Prostate gland (tissue), 2 donors: ENCODE data around the gene NAALADL2.

Experiments
- CTCF ChIP-seq, 4 experiments: fragments of 200-600 bp in 2 of 4; fragments of 450-650 bp in 2 of 4; sonication (generic) in 2 of 4; IDR thresholded peaks; 1 replicate in 3 of 4; 2 replicates in 1 of 4; pipeline ENCODE4 v1.5.1; 2016 to 2019; ENCODE audit warnings: antibody characterized with exemption in 4 of 4, mild to moderate bottlenecking in 2 of 4, moderate library complexity in 2 of 4
- POLR2A ChIP-seq: fragments of 450-650 bp; IDR thresholded peaks from one replicate; pipeline ENCODE4 v1.6.1; 2016; ENCODE audit warnings: antibody characterized with exemption, mild to moderate bottlenecking
- POLR2AphosphoS5 ChIP-seq: sonication (generic); formaldehyde crosslinking; IDR thresholded peaks from one replicate; pipeline ENCODE4 v1.6.1; 2017; ENCODE audit warnings: antibody characterized with exemption

- TF ChIP-seq POLR2A (no peak), CTCF (IDR thresholded peaks at IDR 0.05) (no peak), POLR2AphosphoS5 (no peak)
Observed at GRCh38 chr3:175664911-175665310, 805.8 kb downstream of the NAALADL2 start.
